ENCODE measurements around the gene ACTN2.

The ACTN2 gene

DNA sequence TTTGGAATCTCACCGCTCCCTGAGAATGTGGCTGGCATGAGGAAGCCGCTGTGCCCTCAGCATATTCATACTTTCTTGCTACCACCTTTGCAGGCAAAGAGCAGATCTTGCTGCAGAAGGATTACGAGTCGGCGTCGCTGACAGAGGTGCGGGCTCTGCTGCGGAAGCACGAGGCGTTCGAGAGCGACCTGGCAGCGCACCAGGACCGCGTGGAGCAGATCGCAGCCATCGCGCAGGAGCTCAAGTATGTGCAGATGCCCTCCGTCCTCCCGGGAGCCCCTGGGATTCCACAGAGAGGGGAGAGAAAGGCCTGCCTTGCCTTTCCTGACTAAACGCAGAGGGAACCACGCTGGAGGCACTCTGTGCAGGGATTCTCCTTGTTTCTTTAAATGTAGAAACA, 58.2 kb downstream of the ACTN2 start:
- no peak for DNase-seq

GRCh38 chr1:236746785-236747184, 60.5 kb downstream of the ACTN2 start:
- DNase-seq, result no peak

- no peak for DNase-seq
Measured at GRCh38 chr1:236747311-236747985, 61.1 kb downstream of the ACTN2 start.

GRCh38 chr1:236748268-236748870, 62.1 kb downstream of the ACTN2 start:
- no peak for DNase-seq

- DNase-seq, result peak; percentile 2
Measured at GRCh38 chr1:236750928-236751327, 64.6 kb downstream of the ACTN2 start.

- no peak for DNase-seq
Measured at GRCh38 chr1:236751385-236751784, 65.1 kb downstream of the ACTN2 start.

DNA sequence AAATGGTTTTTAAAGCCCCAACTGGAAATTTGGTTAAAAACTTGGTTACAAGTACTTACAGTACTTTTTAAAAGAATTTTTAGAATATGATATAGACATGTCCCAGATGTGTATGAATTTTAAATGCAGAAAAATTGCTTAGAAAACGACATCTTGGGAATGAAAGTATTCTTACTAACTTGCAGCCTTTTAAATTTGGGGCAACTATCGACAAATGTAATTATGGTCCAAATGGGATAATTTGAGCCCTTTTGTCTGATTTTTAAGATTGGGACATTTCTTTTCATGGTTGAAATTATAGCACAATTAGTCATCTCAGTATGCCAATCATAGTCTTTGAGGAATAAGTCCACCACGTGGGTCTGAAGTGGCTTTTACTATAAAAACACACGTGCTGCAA, 65.6 kb downstream of the ACTN2 start:
- DNase-seq, result no peak

DNA sequence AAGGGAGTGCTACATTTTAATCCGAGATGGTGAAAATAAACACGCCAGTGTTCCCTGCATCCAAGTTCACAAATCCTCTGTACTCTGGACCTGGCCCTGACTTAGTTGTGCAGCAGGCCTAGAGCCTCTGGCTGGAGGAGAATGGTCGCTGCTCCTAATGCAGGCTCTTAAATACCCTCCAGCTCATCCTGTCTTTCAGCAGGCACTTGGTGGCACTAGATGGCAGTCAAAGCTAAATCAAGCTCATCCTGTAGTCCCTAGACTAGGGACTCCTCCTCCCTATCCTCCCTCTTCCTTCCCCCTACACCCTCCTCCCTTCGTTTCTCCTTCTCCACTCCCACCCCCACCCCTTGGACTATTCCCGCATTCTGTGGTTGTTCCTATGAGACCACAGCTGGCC, 67.2 kb downstream of the ACTN2 start:
- no peak for DNase-seq

- no peak for DNase-seq
Measured at GRCh38 chr1:236753964-236754363, 67.7 kb downstream of the ACTN2 start.

- no peak for DNase-seq
Measured at GRCh38 chr1:236754525-236755210, 68.4 kb downstream of the ACTN2 start.

- DNase-seq, result no peak
Measured at GRCh38 chr1:236757640-236758039, 71.3 kb downstream of the ACTN2 start.

- peak; percentile 80 for DNase-seq
Measured at GRCh38 chr1:236759252-236759859, 73.1 kb downstream of the ACTN2 start.

- DNase-seq, result no peak
Measured at GRCh38 chr1:236760480-236760879, 74.2 kb downstream of the ACTN2 start.

DNA sequence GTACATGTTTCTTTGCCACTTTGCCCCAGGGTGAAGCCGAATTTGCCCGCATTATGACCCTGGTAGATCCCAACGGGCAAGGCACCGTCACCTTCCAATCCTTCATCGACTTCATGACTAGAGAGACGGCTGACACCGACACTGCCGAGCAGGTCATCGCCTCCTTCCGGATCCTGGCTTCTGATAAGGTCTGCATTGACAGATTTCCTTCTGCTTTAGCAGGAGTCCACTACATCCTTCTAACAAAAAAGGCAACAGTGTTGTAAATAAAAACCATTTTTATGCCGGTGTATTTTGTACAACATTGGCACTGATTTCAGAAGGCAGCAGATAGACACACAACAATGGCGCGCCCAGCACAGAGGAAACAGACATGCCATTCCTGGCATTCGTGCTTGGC, 74.7 kb downstream of the ACTN2 start:
- DNase-seq, result no peak

DNA sequence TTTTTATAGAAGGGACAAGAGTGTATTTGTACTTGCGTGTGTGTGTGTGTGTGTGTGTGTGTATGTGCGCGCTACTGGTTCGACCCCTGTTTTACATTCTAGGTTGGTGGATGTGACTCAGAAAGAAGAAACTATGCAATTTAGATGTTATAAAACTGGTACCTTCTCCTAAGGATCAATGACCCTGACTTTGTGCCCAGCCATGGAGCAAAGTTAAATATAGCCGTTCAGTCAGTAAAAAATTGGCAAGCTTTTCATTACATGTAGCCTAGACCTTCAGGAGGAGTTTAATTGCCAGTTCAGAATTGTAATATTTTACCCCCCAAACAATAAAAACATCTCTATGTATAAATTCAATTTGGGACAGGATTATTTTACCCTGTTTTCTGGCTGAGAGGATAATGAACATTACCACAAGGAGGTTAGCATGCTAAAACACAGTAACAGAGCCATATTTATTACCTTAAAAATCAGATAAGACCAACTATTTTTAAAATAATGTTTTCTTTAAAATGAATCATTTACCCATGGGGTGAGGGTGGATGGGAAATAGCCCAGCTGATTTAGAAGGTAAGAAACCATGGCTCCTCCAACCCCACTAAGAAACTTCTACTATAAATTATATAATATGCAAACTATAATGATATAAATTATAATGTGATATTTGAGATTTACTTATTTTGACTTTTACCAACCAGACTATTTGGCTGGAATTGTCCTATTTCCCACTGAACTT, 75.3 kb downstream of the ACTN2 start:
- no peak for DNase-seq

DNA sequence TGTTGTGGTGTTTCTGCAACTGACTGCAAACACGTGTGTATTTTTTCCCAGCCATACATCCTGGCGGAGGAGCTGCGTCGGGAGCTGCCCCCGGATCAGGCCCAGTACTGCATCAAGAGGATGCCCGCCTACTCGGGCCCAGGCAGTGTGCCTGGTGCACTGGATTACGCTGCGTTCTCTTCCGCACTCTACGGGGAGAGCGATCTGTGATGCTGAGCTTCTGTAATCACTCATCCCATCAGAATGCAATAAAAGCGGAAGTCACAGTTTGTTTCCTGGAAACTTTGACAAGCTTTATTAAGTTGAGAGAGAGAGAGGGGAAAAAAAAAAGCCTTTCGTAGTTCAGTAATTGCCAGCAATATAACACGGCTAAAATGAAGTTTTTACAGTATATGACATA, 76.1 kb downstream of the ACTN2 start:
- DNase-seq, result peak; percentile 47

DNA sequence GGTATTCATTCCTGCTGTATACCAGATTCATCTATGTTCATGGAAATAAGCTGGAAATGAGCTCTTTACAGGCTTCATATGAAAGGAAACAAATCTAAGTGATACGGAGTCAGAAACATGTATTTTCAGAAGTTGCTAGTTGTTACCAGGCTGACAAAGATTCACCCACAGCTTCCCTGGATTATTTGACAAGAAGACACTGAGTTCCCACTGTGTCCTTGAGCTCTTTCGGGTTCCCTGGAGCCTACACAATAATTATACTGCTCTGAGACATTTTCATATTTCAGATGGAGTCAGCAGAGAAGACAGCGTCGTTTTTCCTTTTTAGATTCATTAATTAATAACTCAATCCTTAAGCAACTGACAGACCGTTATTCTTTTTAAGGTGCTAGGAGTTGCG, 79.5 kb downstream of the ACTN2 start:
- no peak for DNase-seq

DNA sequence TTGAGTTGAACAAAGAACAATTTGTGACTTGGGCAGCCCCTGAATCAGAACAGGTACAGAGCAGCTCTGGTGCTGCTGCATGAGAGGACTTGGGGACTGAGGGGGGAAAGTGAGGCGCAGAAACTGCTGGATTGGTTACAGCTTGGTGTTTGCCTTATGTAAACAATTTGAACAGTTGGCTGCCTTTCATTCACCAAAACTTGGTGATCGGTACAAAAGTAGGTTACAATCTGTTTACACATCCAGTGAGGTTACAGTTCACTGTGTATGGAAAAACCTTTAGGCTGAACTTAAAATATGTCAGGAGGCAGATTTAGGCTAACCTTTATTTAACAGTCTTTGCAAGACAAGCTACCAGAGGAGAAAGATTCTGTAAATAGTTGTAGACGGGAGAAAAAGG, 80.2 kb downstream of the ACTN2 start:
- DNase-seq, result no peak

DNA sequence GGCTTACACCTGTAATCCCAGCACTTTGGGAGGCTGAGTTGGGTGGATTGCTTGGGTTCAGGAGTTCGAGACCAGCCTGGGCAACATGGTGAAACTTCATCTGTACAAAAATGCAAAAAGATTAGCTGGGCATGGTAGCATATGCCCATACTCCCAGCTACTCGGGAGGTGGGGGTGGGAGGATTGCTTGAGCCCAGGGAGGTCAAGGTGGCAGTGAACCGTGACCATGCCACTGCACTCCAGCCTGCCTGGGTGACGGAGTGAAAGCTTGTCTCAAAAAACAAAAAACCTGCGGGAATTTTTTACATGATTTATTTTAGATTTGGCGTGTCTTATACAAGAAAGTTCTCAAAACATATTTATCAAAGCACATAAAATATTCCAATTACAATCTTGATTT, 81.0 kb downstream of the ACTN2 start:
- DNase-seq, result no peak

DNA sequence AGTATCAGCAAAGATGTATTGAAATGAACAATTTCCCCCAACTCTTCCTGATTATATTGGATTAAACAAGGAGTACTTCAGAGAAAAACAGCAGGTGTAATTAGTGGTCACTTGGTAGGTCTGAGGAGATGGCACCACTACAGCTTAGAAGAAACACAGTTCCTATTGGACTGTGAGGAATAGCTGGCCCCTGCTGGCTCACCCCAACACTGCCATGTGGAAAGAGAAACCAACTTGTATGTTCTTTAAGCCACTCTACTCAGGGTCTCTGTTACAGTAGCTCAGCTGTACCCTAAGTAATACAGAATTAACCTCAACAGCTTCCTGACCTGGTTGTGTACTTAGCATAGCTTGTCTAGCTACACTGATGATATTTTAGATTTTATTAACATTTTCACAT, 82.3 kb downstream of the ACTN2 start:
- no peak for DNase-seq

DNA sequence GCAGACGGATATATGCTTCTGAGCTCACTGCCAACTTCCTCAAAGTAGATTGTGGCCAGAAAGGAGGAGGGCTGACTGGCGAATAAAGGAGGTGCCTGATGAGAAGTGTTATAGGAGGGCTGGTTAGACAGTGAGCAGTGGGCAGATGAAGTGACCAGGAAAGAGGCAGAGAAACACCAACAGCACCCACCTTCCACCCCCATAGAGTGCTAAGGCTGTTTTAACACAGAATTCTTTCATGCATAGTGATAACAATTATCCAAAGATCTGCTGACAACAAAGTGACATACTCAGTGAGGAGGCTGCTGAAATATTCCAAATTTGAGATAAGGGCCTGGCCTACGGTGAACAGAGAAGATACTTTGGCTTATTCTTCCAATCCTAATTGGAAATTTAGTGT, 87.6 kb downstream of the ACTN2 start:
- DNase-seq, result no peak

GRCh38 chr1:236774926-236775325, 88.6 kb downstream of the ACTN2 start:
- no peak for DNase-seq

DNA sequence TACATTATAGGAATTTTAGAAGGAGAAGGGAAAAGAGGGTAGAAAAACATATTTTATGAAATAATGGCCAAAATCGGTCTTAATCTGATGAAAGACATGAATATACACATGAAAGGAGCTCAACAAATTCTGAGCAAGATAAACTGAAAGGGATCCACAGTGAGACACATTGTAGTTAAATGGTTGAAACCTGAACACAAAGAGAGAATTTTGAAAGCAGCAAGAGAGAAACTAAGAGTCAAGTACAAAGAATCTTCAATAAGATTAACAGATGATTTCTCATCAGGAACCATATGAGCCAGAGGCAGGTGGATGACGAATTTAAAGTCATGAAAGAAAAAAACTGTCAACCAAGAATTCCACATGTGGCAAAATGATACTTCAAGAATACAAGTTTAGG, 93.0 kb downstream of the ACTN2 start:
- DNase-seq, result no peak

All from suppressor macrophage treated with lipopolysaccharide for 4 hours (primary cell).